HG02642 (cell line): ENCODE measurements around the gene ABTB1.
"Not testable (repeated sequence)": the region's sequence is repeated elsewhere in the genome, so short reads cannot be mapped to it uniquely, and the experiment has no call there.

Source experiments
- ATAC-seq: cut with Tn5 transposase; IDR thresholded peaks from one replicate; pipeline ENCODE4 v1.9.1; 2021; ENCODE audit warnings: mild to moderate bottlenecking; ENCODE audit not compliant: unreplicated experiment, poor library complexity

The ABTB1 gene

GRCh38 chr3:127670761-127671522 is 1.8 kb upstream of the ABTB1 start:
- ATAC-seq: no peak

DNA sequence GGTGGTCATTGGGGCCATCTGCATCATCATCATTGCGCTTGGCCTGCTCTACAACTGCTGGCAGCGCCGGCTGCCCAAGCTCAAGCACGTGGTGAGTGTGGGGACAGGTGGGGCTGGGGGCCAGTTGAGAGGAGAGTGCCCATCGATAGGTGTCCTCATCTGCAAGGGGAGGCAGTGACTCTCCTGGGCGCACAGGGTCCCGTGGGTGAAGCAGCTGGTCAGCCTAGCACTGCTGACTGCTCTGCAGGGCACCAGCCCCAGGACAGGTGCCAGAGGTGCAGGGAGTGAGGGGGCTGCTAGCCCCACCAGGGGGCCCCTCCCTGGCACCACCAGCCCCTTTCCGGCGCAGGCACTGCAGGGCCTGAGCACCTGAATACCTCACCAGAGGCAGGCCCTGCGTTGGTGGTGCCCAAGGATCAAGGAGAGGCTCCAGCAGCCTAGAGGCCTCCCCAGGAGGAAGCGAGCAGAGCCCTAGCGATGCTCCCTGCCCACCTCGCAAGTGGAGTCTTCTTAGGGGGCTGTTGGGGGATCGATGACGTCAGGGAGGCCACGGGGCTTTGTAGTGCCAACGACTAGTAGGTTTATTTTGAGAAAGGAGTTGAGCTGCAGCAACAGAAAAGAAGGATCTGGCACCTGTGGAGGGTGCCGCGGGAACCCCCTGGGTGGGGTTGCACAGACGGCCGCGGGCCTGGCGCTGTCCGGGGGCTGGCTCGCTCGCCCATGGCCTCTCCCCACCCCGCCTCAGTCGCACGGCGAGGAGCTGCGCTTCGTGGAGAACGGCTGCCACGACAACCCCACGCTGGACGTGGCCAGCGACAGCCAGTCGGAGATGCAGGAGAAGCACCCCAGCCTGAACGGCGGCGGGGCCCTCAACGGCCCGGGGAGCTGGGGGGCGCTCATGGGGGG is 976 bp upstream of the ABTB1 start:
- peak; percentile 16 for ATAC-seq

GRCh38 chr3:127673191-127674100 is 694 bp downstream of the ABTB1 start:
- ATAC-seq: peak; percentile 50

DNA sequence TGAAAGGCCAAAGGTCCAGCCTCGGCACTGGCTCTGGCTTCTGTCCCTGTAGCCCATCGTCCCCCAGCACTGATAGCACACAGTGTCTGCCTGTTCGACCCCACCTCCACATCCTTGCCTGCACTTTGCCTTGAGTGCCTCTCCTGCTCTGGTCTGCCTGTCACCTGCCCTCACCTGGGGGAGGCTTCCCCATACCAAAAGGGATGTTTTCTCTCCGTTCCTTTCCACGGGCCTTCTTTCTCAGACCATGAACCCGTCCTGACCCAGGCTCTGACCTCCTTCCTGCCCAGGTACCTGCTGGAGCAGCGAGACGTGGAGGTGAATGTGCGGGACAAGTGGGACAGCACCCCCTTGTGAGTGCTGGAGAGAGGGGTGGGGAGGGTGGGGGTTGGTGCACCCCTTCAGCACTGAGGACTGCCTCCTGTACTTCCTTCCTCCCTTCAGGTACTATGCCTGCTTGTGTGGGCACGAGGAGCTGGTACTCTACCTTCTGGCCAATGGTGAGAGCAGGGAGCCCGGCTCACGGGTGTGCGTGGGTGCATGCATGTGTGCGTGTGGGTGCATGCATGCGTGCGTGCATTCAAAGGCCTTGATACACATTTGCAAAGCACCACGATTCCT is 1.5 kb downstream of the ABTB1 start:
- no peak for ATAC-seq

GRCh38 chr3:127674790-127675189 is 2.0 kb downstream of the ABTB1 start:
- no peak for ATAC-seq

DNA sequence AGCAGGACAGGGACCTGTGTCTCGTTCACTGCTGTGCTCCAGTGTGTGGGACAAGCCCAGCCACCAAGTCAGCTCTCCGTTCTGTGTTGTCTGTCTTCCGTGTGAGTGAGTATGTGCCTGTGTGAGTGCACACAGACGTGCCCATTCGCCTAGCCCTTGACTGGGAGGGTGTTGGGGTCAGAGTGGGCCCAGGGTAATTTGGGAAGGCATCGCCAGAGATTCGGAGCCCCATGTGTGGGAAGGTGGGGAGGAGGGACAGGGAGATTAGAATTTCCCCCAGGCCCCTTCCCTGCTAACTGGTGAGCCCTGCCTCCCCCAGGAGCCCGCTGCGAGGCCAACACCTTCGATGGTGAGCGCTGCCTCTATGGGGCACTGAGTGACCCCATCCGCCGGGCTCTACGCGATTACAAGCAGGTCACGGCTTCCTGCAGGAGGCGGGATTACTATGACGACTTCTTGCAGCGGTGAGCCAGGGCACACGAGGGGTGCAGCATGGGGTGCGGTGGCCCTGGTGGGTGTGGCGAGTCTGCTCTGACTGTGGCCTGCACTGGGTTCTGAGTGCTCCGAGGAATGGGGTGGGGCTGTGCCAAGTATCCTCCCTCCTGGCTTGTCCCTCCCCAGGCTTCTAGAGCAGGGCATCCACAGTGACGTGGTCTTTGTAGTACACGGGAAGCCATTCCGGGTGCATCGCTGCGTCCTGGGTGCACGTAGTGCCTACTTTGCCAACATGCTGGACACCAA is 3.1 kb downstream of the ABTB1 start:
- ATAC-seq: no peak

GRCh38 chr3:127676456-127676855 is 3.7 kb downstream of the ABTB1 start:
- no peak for ATAC-seq

DNA sequence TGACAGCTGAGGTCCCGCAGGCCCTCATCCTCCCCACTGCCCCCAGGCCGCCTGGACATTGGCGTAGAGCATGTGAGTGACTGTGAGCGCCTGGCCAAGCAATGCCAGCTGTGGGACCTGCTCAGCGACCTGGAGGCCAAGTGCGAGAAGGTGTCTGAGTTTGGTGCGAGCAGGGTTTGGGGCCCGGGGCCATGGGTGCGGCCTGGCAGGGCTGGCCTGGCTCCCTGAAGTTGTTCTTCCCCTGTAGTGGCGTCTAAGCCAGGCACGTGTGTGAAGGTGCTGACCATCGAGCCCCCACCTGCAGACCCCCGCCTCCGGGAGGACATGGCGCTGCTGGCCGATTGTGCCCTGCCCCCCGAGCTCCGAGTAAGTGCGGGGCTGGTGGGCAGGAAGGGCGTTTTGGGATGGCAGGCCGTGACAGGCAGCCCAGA is 4.2 kb downstream of the ABTB1 start:
- no peak for ATAC-seq

GRCh38 chr3:127677541-127678314 is 5.0 kb downstream of the ABTB1 start:
- ATAC-seq: no peak

- ATAC-seq: no peak
These were observed 5.5 kb downstream of the ABTB1 start for GRCh38 chr3:127678315-127678599.

- no peak for ATAC-seq
These were observed 6.1 kb downstream of the ABTB1 start for GRCh38 chr3:127678611-127679533.

GRCh38 chr3:127679534-127680145 is 6.9 kb downstream of the ABTB1 start:
- no peak for ATAC-seq

- ATAC-seq: no peak
These were observed 7.5 kb downstream of the ABTB1 start for GRCh38 chr3:127680146-127680661.

DNA sequence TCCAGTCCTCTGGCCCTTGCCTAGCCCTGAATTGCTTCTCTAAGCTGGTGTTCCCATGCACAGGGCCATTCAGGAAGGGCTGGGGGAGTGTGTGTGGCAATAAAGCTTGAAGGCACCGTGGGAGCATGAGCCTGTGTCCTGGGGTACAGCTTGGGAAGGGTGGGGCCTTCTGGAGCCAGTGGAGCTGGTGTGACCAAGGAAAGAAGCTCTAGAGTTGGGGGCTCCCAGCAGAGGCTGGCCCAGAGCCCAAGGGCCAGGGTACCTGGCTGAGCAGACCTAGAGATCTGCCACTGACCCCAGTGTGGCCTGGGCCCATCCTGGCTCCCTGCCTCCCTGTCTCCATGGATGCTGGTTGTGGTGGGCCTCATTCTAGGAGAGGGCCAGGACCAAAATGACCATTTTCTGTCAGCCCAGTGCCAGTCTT is 8.1 kb downstream of the ABTB1 start:
- ATAC-seq: no peak

GRCh38 chr3:127682175-127682554 is 9.4 kb downstream of the ABTB1 start:
- not testable (repeated sequence) for ATAC-seq

DNA sequence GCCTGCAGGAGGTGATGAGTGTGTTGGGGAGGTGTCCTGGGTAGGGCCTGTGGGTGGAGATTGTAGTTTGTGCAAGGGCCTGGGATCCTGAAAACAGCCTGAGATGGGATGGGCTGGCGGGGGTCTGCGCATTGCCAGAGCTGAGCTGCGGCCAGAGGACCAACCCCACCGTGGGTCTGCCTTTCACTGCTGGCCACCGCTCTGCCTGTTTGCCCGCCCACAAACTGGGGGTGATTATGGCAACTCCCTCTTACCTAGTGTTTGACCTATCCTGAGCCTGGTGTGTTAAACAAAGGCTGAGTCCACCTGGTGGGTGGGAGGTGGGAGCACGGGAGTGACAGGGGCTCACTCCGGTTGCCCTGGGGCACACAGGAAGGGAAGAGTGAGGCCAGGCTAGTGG is 9.8 kb downstream of the ABTB1 start:
- no peak for ATAC-seq
